DND-41 (cell line): ENCODE data around the gene ASB7.

Experiments used
- ATAC-seq: fragments of 200-7000 bp; cut with Tn5 transposase; 3 replicates; pipeline ENCODE4 v1.9.1; 2021; ENCODE audit warnings: low read depth; ENCODE audit not compliant: insufficient read depth
- DNase-seq: peaks from one replicate; pipeline ENCODE4 v3.0.0-alpha.2; 2020
- H2AFZ ChIP-seq: 2 replicates; pipeline ENCODE4 v1.6.0; 2012; ENCODE audit warnings: low read depth, low read length
- H3K27ac ChIP-seq: 2 replicates; pipeline ENCODE4 v1.5.1; 2012; ENCODE audit warnings: low read length, inconsistent platforms
- H3K27me3 ChIP-seq: fragments of 200-600 bp; sonication (generic); 2 replicates; pipeline ENCODE4 v1.6.0; 2012; ENCODE audit warnings: low read length, mild to moderate bottlenecking, inconsistent platforms; ENCODE audit not compliant: insufficient read depth, poor library complexity
- H3K36me3 ChIP-seq: 2 replicates; pipeline ENCODE4 v1.5.1; 2012; ENCODE audit warnings: low read length, inconsistent platforms; ENCODE audit not compliant: insufficient read depth
- H3K4me1 ChIP-seq: 2 replicates; pipeline ENCODE4 v1.5.1; 2012; ENCODE audit warnings: mild to moderate bottlenecking, low read length; ENCODE audit not compliant: insufficient read depth
- H3K4me2 ChIP-seq: 2 replicates; pipeline ENCODE4 v1.6.0; 2012; ENCODE audit warnings: mild to moderate bottlenecking, moderate library complexity, low read length, inconsistent platforms; ENCODE audit not compliant: insufficient read depth
- H3K4me3 ChIP-seq, 2 experiments: fragments of 200-600 bp in 1 of 2; shearing (Covaris generic) in 1 of 2; 2 replicates each; pipeline ENCODE4 v1.5.1; 2012 to 2016; ENCODE audit warnings: inconsistent platforms in 2 of 2, low read length in 2 of 2, mild to moderate bottlenecking in 2 of 2, low read depth in 1 of 2, moderate library complexity in 1 of 2
- H3K79me2 ChIP-seq: 2 replicates; pipeline ENCODE4 v1.6.0; 2012; ENCODE audit warnings: low read length, inconsistent platforms; ENCODE audit not compliant: insufficient read depth
- H3K9ac ChIP-seq: 2 replicates; pipeline ENCODE4 v1.6.0; 2012; ENCODE audit warnings: low read depth, mild to moderate bottlenecking, inconsistent platforms, low read length, moderate library complexity
- H3K9me3 ChIP-seq: 2 replicates; pipeline ENCODE4 v1.5.1; 2012; ENCODE audit warnings: low read length, moderate library complexity, mild to moderate bottlenecking, inconsistent platforms; ENCODE audit not compliant: insufficient read depth, severe bottlenecking
- H4K20me1 ChIP-seq: 2 replicates; pipeline ENCODE4 v1.6.0; 2012; ENCODE audit warnings: low read length; ENCODE audit not compliant: insufficient read depth
- CTCF ChIP-seq: IDR thresholded peaks from 2 replicates; pipeline ENCODE4 v1.5.1; 2012; ENCODE audit warnings: borderline replicate concordance, low read length, moderate library complexity, mild to moderate bottlenecking; ENCODE audit not compliant: poor library complexity, severe bottlenecking; ENCODE audit errors: extremely low read depth
- EZH2 ChIP-seq: IDR thresholded peaks from 3 replicates; pipeline ENCODE4 v1.6.1; 2012; ENCODE audit warnings: borderline replicate concordance, low read depth, mild to moderate bottlenecking, moderate library complexity, low read length, inconsistent platforms; ENCODE audit not compliant: severe bottlenecking

Gene ASB7

GRCh38 chr15:100572362-100572983 lies 29.9 kb upstream of the ASB7 start:
- H3K9me3 ChIP-seq, result no peaks in the 10 kb centered on the region
- H3K27me3 ChIP-seq, result no peaks in the 10 kb centered on the region
- H3K4me1 ChIP-seq, result no peaks in the 10 kb centered on the region
- no peaks in the 10 kb centered on the region for H4K20me1 ChIP-seq
- H3K9ac ChIP-seq, result no peak overlapping the region
- no peak for ATAC-seq
- H3K27ac ChIP-seq, result no peak overlapping the region
- H3K79me2 ChIP-seq, result no peaks in the 10 kb centered on the region
- no peak overlapping the region for H3K4me2 ChIP-seq
- peaks cover 37% of the 10 kb centered on the region for H3K36me3 ChIP-seq
- H3K4me3 ChIP-seq, result no peak overlapping the region
- DNase-seq, result no peak
- H2AFZ ChIP-seq, result no peak overlapping the region
- TF ChIP-seq CTCF (peak; percentile 53), EZH2 (no peak)

- ATAC-seq, result no peak
- TF ChIP-seq EZH2 (no peak), CTCF (no peak)
Observed at GRCh38 chr15:100573526-100573925, 28.9 kb upstream of the ASB7 start.

GRCh38 chr15:100580414-100580813 lies 22.0 kb upstream of the ASB7 start:
- H3K4me1 ChIP-seq, result no peaks in the 10 kb centered on the region
- no peaks in the 10 kb centered on the region for H3K27me3 ChIP-seq
- no peak overlapping the region for H3K9ac ChIP-seq
- TF ChIP-seq CTCF, result no peak
- no peak for TF ChIP-seq EZH2
- H3K4me3 ChIP-seq, result no peak overlapping the region
- H3K79me2 ChIP-seq, result peaks cover 4% of the 10 kb centered on the region; the same call in 1 of the 2 replicates
- H4K20me1 ChIP-seq, result no peaks in the 10 kb centered on the region
- H3K4me2 ChIP-seq, result no peak overlapping the region
- DNase-seq (no peak), ATAC-seq (no peak)
- H3K9me3 ChIP-seq, result no peaks in the 10 kb centered on the region
- H2AFZ ChIP-seq, result no peak overlapping the region
- no peak overlapping the region for H3K27ac ChIP-seq
- H3K36me3 ChIP-seq, result peaks cover 10% of the 10 kb centered on the region

More at GRCh38 chr15:100573526-100573925, 28.9 kb upstream of the ASB7 start:
- H3K79me2 ChIP-seq, result no peaks in the 10 kb centered on the region
- no peaks in the 10 kb centered on the region for H3K9me3 ChIP-seq
- no peak overlapping the region for H3K4me3 ChIP-seq
- H3K27ac ChIP-seq, result no peak overlapping the region
- H3K36me3 ChIP-seq, result peaks cover 33% of the 10 kb centered on the region
- no peaks in the 10 kb centered on the region for H3K4me1 ChIP-seq
- no peaks in the 10 kb centered on the region for H3K27me3 ChIP-seq
- no peak overlapping the region for H3K4me2 ChIP-seq
- H3K9ac ChIP-seq, result no peak overlapping the region
- H4K20me1 ChIP-seq, result no peaks in the 10 kb centered on the region
- H2AFZ ChIP-seq, result no peak overlapping the region
- DNase-seq, result no peak
